HepG2 (cell line): ENCODE measurements around the gene CSNK1G1. TPM values are rescaled to one million over a fixed set of nuclear protein-coding genes. Genes with fewer than 3 reads are reported as not detected.

ENCODE experiments used
- CREM ChIP-seq, 2 experiments: sonication (generic) in 1 of 2; formaldehyde crosslinking in 1 of 2; IDR thresholded peaks; 2 replicates each; pipeline versions ENCODE4 v1.4.0 to v1.6.1; 2016 to 2020; ENCODE audit warnings: antibody characterized with exemption in 1 of 2, mild to moderate bottlenecking in 1 of 2, missing genetic modification reagents in 1 of 2
- DMAP1 ChIP-seq: IDR thresholded peaks from 2 replicates; pipeline ENCODE4 v1.6.1; 2016
- FOXK2 ChIP-seq: fragments of 450-650 bp; IDR thresholded peaks from 2 replicates; pipeline ENCODE4 v1.6.1; 2016
- IKZF4 ChIP-seq: sonication (generic); formaldehyde crosslinking; IDR thresholded peaks from 2 replicates; pipeline ENCODE4 v1.5.1; 2020; ENCODE audit warnings: borderline replicate concordance, mild to moderate bottlenecking, low read depth, missing genetic modification reagents; ENCODE audit errors: not compliant biosample characterization
- IRX3 ChIP-seq: sonication (generic); formaldehyde crosslinking; IDR thresholded peaks from 2 replicates; pipeline ENCODE4 v1.8.1; 2023; ENCODE audit warnings: mild to moderate bottlenecking, low read depth, missing genetic modification reagents, borderline replicate concordance
- ISL2 ChIP-seq: sonication (generic); formaldehyde crosslinking; IDR thresholded peaks from 2 replicates; pipeline ENCODE4 v1.5.0; 2020; ENCODE audit warnings: missing genetic modification reagents
- JARID2 ChIP-seq: sonication (generic); formaldehyde crosslinking; IDR thresholded peaks from 2 replicates; pipeline ENCODE4 v1.8.1; 2023; ENCODE audit warnings: missing genetic modification reagents, inconsistent platforms; ENCODE audit not compliant: insufficient replicate concordance
- MED8 ChIP-seq: sonication (generic); formaldehyde crosslinking; IDR thresholded peaks from 2 replicates; pipeline ENCODE4 v1.8.1; 2023; ENCODE audit warnings: mild to moderate bottlenecking, missing genetic modification reagents; ENCODE audit not compliant: insufficient replicate concordance
- MIXL1 ChIP-seq: IDR thresholded peaks from 2 replicates; pipeline ENCODE4 v1.6.1; 2016
- MXI1 ChIP-seq: IDR thresholded peaks from 3 replicates; pipeline ENCODE4 v1.6.1; 2012; ENCODE audit warnings: low read depth, low read length, inconsistent platforms, borderline replicate concordance
- NFYC ChIP-seq: IDR thresholded peaks from 2 replicates; pipeline ENCODE4 v1.6.1; 2016; ENCODE audit warnings: missing genetic modification reagents, missing compliant biosample characterization
- PHF20 ChIP-seq: sonication (generic); formaldehyde crosslinking; IDR thresholded peaks from 2 replicates; pipeline ENCODE4 v1.5.0; 2020; ENCODE audit warnings: mild to moderate bottlenecking, missing genetic modification reagents
- SAP130 ChIP-seq: IDR thresholded peaks from 2 replicates; pipeline ENCODE4 v1.6.1; 2016; ENCODE audit warnings: low read depth
- YY1 ChIP-seq: IDR thresholded peaks from 2 replicates; pipeline ENCODE4 v1.6.1; 2011; ENCODE audit warnings: low read length, low read depth, moderate library complexity, mild to moderate bottlenecking; ENCODE audit not compliant: insufficient read depth, insufficient replicate concordance
- ZFP90 ChIP-seq: sonication (generic); formaldehyde crosslinking; IDR thresholded peaks from 2 replicates; pipeline ENCODE4 v1.8.0; 2022; ENCODE audit warnings: missing genetic modification reagents, mild to moderate bottlenecking, inconsistent platforms, borderline replicate concordance
- ZNF256 ChIP-seq: sonication (generic); formaldehyde crosslinking; conservative IDR thresholded peaks from 2 replicates; pipeline ENCODE4 v1.4.0; 2020; ENCODE audit warnings: missing genetic modification reagents
- ZNF501 ChIP-seq: sonication (generic); formaldehyde crosslinking; IDR thresholded peaks from 2 replicates; pipeline ENCODE4 v1.5.1; 2020; ENCODE audit warnings: mild to moderate bottlenecking, moderate library complexity, missing genetic modification reagents
- polyA plus RNA-seq, 8 experiments: library from polyadenylated mRNA; depleted of rRNA in 3 of 8; stranded (reverse) in 7 of 8; unstranded in 1 of 8; fragments of >200 nt; fragmentation: Illumina TruSeq in 4 of 8; extraction: Trizol in 4 of 8; gene quantifications; 2 replicates each; pipeline versions ENCODE4 v1.2.1 to v1.2.3, GENCODE V29; 2011 to 2016; ENCODE audit warnings: low read depth in 4 of 8, missing spikeins in 1 of 8, mixed read lengths in 1 of 8; ENCODE audit not compliant: insufficient read depth in 1 of 8
- total RNA-seq, 5 experiments: library from RNA; depleted of rRNA; stranded (reverse); fragments of >200 nt; fragmentation: Illumina TruSeq; extraction: Trizol; gene quantifications; 2 replicates each; pipeline ENCODE4 v1.2.3, GENCODE V29; 2016; ENCODE audit warnings: low read depth in 1 of 5
- TF ChIP-seq, protein P1 (sequence below): IDR thresholded peaks from 2 replicates; pipeline ENCODE4 v1.6.1; 2016; ENCODE audit warnings: mild to moderate bottlenecking, missing biosample characterization, missing genetic modification reagents
- TF ChIP-seq, protein P2 (sequence below): sonication (generic); formaldehyde crosslinking; IDR thresholded peaks from 2 replicates; pipeline ENCODE4 v1.4.0; 2020; ENCODE audit warnings: missing genetic modification reagents
- TF ChIP-seq, protein P3 (sequence below): sonication (generic); formaldehyde crosslinking; IDR thresholded peaks from 2 replicates; pipeline ENCODE4 v1.8.1; 2023; ENCODE audit warnings: mild to moderate bottlenecking, missing genetic modification reagents
- TF ChIP-seq, protein P4 (sequence below): sonication (generic); formaldehyde crosslinking; conservative IDR thresholded peaks from 2 replicates; pipeline ENCODE4 v1.4.0; 2020; ENCODE audit warnings: missing genetic modification reagents
- TF ChIP-seq, protein P5 (sequence below): sonication (generic); formaldehyde crosslinking; IDR thresholded peaks from 2 replicates; pipeline ENCODE4 v1.4.0; 2020; ENCODE audit warnings: missing genetic modification reagents

CSNK1G1 gene
- total and polyA plus RNA-seq, 2 of the 13 experiments (the other 11 are each of a cell fraction or from before 2014, with no cell fraction given), result 8.5 to 12.6 TPM

DNA sequence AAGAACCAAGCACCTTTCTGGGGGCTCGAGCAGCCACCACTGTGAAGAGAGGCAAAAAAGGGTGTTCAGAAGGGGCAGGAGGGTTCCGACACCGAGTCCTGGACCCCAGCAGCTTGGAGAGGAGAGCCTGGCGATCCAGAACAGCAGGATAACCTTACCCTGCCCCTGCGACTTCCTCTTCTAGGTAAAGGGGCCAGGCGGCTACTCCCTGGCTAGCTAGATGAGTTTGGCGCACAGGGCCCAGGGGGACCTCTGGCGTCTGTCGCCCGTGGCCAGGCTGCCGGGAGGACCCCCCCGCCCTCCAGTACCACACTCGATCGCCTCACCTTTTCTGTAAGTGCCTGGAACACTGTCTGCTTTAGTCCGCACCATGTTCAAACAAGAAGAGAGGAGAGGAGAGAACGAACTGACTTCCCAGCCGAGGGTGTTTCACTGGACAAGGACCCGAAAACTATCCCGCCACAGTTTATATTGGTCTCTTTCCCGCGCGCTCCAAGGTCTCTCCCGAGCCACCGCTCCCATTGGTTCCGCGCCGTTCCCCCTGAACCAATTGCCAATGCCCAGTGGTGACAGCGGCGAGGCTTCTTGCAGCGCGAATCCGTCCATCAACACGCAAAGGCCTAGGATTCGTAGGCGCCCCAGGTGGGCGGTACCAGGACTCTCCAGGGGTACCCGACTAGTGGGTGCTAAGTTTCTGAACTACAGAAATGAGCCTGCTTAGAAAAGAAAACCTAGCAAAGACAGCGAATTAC, 25.2 kb upstream of the CSNK1G1 start, which contains the start of gene PCLAF (continued):
- TF ChIP-seq MXI1 (peak; percentile 53; the same call in 1 of the 3 replicates), MIXL1 (no peak), DMAP1 (CRISPR knock-in tag) (0 out of 2 replicates have a peak, but pooled peaks have one; percentile 55), ZNF256 (CRISPR knock-in tag) (peak; percentile 61; the same call in 1 of the 2 replicates), YY1 (peak; percentile 52), ZFP90 (0 out of 2 replicates have a peak, but pooled peaks have one; percentile 55), IRX3 (CRISPR knock-in tag) (no peak), PHF20 (CRISPR knock-in tag) (no peak; the same call in none of the 2 replicates), ZNF501 (CRISPR knock-in tag) (peak; percentile 53; the same call in 1 of the 2 replicates), CREM (IDR thresholded peaks at IDR 0.05) (peak; percentile 69), CREM (CRISPR knock-in tag; IDR thresholded peaks at IDR 0.05) (no peak), NFYC (CRISPR knock-in tag) (peak; percentile 98), MED8 (CRISPR knock-in tag) (peak; percentile 31), JARID2 (CRISPR knock-in tag) (no peak), ISL2 (CRISPR knock-in tag) (no peak), IKZF4 (CRISPR knock-in tag) (peak; percentile 54), FOXK2 (peak; percentile 19; the same call in 1 of the 2 replicates), SAP130 (CRISPR knock-in tag) (peak; percentile 95)
- TF ChIP-seq, protein P1, sequence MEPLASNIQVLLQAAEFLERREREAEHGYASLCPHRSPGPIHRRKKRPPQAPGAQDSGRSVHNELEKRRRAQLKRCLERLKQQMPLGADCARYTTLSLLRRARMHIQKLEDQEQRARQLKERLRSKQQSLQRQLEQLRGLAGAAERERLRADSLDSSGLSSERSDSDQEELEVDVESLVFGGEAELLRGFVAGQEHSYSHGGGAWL (CRISPR knock-in tag), result no peak; the same call in 1 of the 2 replicates
- TF ChIP-seq, protein P2, sequence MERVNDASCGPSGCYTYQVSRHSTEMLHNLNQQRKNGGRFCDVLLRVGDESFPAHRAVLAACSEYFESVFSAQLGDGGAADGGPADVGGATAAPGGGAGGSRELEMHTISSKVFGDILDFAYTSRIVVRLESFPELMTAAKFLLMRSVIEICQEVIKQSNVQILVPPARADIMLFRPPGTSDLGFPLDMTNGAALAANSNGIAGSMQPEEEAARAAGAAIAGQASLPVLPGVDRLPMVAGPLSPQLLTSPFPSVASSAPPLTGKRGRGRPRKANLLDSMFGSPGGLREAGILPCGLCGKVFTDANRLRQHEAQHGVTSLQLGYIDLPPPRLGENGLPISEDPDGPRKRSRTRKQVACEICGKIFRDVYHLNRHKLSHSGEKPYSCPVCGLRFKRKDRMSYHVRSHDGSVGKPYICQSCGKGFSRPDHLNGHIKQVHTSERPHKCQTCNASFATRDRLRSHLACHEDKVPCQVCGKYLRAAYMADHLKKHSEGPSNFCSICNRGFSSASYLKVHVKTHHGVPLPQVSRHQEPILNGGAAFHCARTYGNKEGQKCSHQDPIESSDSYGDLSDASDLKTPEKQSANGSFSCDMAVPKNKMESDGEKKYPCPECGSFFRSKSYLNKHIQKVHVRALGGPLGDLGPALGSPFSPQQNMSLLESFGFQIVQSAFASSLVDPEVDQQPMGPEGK (CRISPR knock-in tag), result peak; percentile 46
- TF ChIP-seq, protein P3, sequence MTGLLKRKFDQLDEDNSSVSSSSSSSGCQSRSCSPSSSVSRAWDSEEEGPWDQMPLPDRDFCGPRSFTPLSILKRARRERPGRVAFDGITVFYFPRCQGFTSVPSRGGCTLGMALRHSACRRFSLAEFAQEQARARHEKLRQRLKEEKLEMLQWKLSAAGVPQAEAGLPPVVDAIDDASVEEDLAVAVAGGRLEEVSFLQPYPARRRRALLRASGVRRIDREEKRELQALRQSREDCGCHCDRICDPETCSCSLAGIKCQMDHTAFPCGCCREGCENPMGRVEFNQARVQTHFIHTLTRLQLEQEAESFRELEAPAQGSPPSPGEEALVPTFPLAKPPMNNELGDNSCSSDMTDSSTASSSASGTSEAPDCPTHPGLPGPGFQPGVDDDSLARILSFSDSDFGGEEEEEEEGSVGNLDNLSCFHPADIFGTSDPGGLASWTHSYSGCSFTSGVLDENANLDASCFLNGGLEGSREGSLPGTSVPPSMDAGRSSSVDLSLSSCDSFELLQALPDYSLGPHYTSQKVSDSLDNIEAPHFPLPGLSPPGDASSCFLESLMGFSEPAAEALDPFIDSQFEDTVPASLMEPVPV, result peak; percentile 57; the same call in 1 of the 2 replicates
- TF ChIP-seq, protein P4, sequence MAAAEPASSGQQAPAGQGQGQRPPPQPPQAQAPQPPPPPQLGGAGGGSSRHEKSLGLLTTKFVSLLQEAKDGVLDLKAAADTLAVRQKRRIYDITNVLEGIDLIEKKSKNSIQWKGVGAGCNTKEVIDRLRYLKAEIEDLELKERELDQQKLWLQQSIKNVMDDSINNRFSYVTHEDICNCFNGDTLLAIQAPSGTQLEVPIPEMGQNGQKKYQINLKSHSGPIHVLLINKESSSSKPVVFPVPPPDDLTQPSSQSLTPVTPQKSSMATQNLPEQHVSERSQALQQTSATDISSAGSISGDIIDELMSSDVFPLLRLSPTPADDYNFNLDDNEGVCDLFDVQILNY, result peak; percentile 99
- TF ChIP-seq, protein P5, sequence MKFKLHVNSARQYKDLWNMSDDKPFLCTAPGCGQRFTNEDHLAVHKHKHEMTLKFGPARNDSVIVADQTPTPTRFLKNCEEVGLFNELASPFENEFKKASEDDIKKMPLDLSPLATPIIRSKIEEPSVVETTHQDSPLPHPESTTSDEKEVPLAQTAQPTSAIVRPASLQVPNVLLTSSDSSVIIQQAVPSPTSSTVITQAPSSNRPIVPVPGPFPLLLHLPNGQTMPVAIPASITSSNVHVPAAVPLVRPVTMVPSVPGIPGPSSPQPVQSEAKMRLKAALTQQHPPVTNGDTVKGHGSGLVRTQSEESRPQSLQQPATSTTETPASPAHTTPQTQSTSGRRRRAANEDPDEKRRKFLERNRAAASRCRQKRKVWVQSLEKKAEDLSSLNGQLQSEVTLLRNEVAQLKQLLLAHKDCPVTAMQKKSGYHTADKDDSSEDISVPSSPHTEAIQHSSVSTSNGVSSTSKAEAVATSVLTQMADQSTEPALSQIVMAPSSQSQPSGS (CRISPR knock-in tag), result 0 out of 2 replicates have a peak, but pooled peaks have one; percentile 23
